Hepatocyte (in vitro differentiated cells): Measurements from ENCODE around the gene C19orf81. TPM values are rescaled to one million over a fixed set of nuclear protein-coding genes. Genes with fewer than 3 reads are reported as not detected.

Experiments used
- DNase-seq: peaks from one replicate; pipeline ENCODE4 v3.0.0-alpha.2; 2016; ENCODE audit warnings: low spot score
- H2AFZ ChIP-seq: fragments of 200-600 bp; sonication (generic); 2 replicates; pipeline ENCODE4 v1.6.0; 2016; ENCODE audit warnings: antibody characterized with exemption, mild to moderate bottlenecking
- H3K27ac ChIP-seq: fragments of 200-600 bp; sonication (generic); 2 replicates; pipeline ENCODE4 v1.5.1; 2016; ENCODE audit warnings: mild to moderate bottlenecking
- H3K27me3 ChIP-seq: fragments of 200-600 bp; sonication (generic); 2 replicates; pipeline ENCODE4 v1.6.1; 2016
- H3K36me3 ChIP-seq: fragments of 200-600 bp; sonication (generic); replicated peaks from 2 replicates; pipeline ENCODE4 v1.5.1; 2016; ENCODE audit warnings: low read depth; ENCODE audit not compliant: insufficient read depth
- H3K4me1 ChIP-seq: fragments of 200-600 bp; sonication (generic); 2 replicates; pipeline ENCODE4 v1.5.1; 2016; ENCODE audit warnings: mild to moderate bottlenecking, moderate library complexity; ENCODE audit not compliant: insufficient read depth
- H3K4me2 ChIP-seq: fragments of 200-600 bp; sonication (generic); 2 replicates; pipeline ENCODE4 v1.6.0; 2016
- H3K4me3 ChIP-seq: fragments of 200-600 bp; sonication (generic); 2 replicates; pipeline ENCODE4 v1.5.1; 2016; ENCODE audit warnings: mild to moderate bottlenecking
- H3K79me2 ChIP-seq: fragments of 200-600 bp; sonication (generic); 2 replicates; pipeline ENCODE4 v1.6.0; 2017; ENCODE audit warnings: mild to moderate bottlenecking
- H3K9me2 ChIP-seq: fragments of 200-600 bp; sonication (generic); replicated peaks from 2 replicates; pipeline ENCODE4 v1.6.0; 2017; ENCODE audit warnings: mild to moderate bottlenecking; ENCODE audit not compliant: insufficient read depth
- H3K9me3 ChIP-seq: fragments of 200-600 bp; sonication (generic); 2 replicates; pipeline ENCODE4 v1.5.1; 2016; ENCODE audit warnings: low read depth, mild to moderate bottlenecking
- H4K20me1 ChIP-seq: fragments of 200-600 bp; sonication (generic); 2 replicates; pipeline ENCODE4 v1.6.0; 2016; ENCODE audit warnings: mild to moderate bottlenecking; ENCODE audit not compliant: insufficient read depth, poor library complexity, severe bottlenecking
- CTCF ChIP-seq: fragments of 200-600 bp; sonication (generic); IDR thresholded peaks from 2 replicates; pipeline ENCODE4 v1.5.1; 2016; ENCODE audit warnings: antibody characterized with exemption, mild to moderate bottlenecking; ENCODE audit not compliant: poor library complexity
- EZH2 ChIP-seq: fragments of 200-600 bp; sonication (generic); IDR thresholded peaks from 2 replicates; pipeline ENCODE4 v1.6.1; 2016; ENCODE audit warnings: antibody characterized with exemption, mild to moderate bottlenecking, borderline replicate concordance
- EZH2phosphoT487 ChIP-seq: fragments of 200-600 bp; sonication (generic); IDR thresholded peaks from one replicate; pipeline ENCODE4 v1.6.1; 2018; ENCODE audit warnings: antibody characterized with exemption, mild to moderate bottlenecking, low read depth, moderate library complexity; ENCODE audit not compliant: unreplicated experiment, severe bottlenecking
- WGBS: methylation state at CpG from one replicate; pipeline ENCODE4 v1.1.6; 2016; ENCODE audit warnings: low lambda C conversion rate; ENCODE audit errors: missing lambda C conversion rate; 5-methylcytosine and 5-hydroxymethylcytosine counted together
- polyA plus RNA-seq: library from polyadenylated mRNA; unstranded; fragments of >200 nt; fragmentation: Nextera tagmentation; extraction: Ambion mirVana; gene quantifications from 2 replicates; pipeline ENCODE4 v1.2.1, GENCODE V29; 2016
- total RNA-seq: library from RNA; depleted of rRNA; stranded (reverse); fragments of >200 nt; gene quantifications from 2 replicates; pipeline ENCODE4 v1.2.3, GENCODE V29; 2014

The C19orf81 gene
- total and polyA plus RNA-seq, 2 experiments from 2014 or later, result 4.1 to 12.4 TPM

GRCh38 chr19:50688766-50689165 lies 39.5 kb downstream of the C19orf81 start:
- no peaks in the 10 kb centered on the region for H3K36me3 ChIP-seq
- no peak for DNase-seq
- H2AFZ ChIP-seq, result no peak overlapping the region
- no peaks in the 10 kb centered on the region for H3K79me2 ChIP-seq
- H4K20me1 ChIP-seq, result no peaks in the 10 kb centered on the region
- H3K4me1 ChIP-seq, result no peaks in the 10 kb centered on the region
- H3K4me2 ChIP-seq, result no peak overlapping the region
- no peak overlapping the region for H3K27ac ChIP-seq
- H3K9me2 ChIP-seq, result no peaks in the 10 kb centered on the region
- 80% methylated on average over 8 of the region's 19 CpGs for WGBS
- peaks cover 84% of the 10 kb centered on the region for H3K27me3 ChIP-seq
- no peaks in the 10 kb centered on the region for H3K9me3 ChIP-seq
- H3K4me3 ChIP-seq, result no peak overlapping the region
- TF ChIP-seq EZH2 (no peak), EZH2phosphoT487 (no peak), CTCF (no peak)

- H3K4me3 ChIP-seq, result no peak overlapping the region
- H3K27me3 ChIP-seq, result peaks cover 80% of the 10 kb centered on the region
- H3K4me1 ChIP-seq, result no peaks in the 10 kb centered on the region
- no peaks in the 10 kb centered on the region for H3K79me2 ChIP-seq
- no peak overlapping the region for H3K4me2 ChIP-seq
- TF ChIP-seq CTCF, result no peak
- TF ChIP-seq EZH2, result no peak
- no peak for TF ChIP-seq EZH2phosphoT487
- 74% methylated on average over 7 of the region's 7 CpGs for WGBS
- no peak overlapping the region for H2AFZ ChIP-seq
- no peaks in the 10 kb centered on the region for H3K36me3 ChIP-seq
- no peaks in the 10 kb centered on the region for H4K20me1 ChIP-seq
- no peaks in the 10 kb centered on the region for H3K9me3 ChIP-seq
- DNase-seq, result no peak
- no peaks in the 10 kb centered on the region for H3K9me2 ChIP-seq
- H3K27ac ChIP-seq, result no peak overlapping the region
Measured at GRCh38 chr19:50690439-50690838, 41.2 kb downstream of the C19orf81 start.

GRCh38 chr19:50693064-50693975 lies 44.1 kb downstream of the C19orf81 start:
- Histone ChIP-seq H3K4me1 (no peaks in the 10 kb centered on the region), H3K27ac (no peak overlapping the region), H3K79me2 (no peaks in the 10 kb centered on the region), H2AFZ (no peak overlapping the region), H3K36me3 (no peaks in the 10 kb centered on the region), H3K4me3 (no peak overlapping the region), H3K27me3 (peaks cover 75% of the 10 kb centered on the region), H3K9me3 (no peaks in the 10 kb centered on the region), H4K20me1 (no peaks in the 10 kb centered on the region), H3K9me2 (no peaks in the 10 kb centered on the region), H3K4me2 (no peak overlapping the region)
- TF ChIP-seq EZH2phosphoT487 (no peak), EZH2 (no peak), CTCF (no peak)
- WGBS, result 13% methylated on average over 16 of the region's 23 CpGs
- no peak for DNase-seq
